Renal cortex interstitium (tissue), 11 donors: ENCODE results near the gene NBAS. TPM values are rescaled to one million over a fixed set of nuclear protein-coding genes. Genes with fewer than 3 reads are reported as not detected.

ENCODE experiments used
- DNase-seq, 11 donors: peaks; one replicate each; pipeline ENCODE4 v3.0.0-alpha.2; 2013; ENCODE audit warnings: low read depth in 9 of 11, low spot score in 4 of 11; ENCODE audit errors: extremely low read depth in 1 of 11
- polyA plus RNA-seq, 3 donors: library from polyadenylated mRNA; unstranded; fragments of 120-200 nt; gene quantifications; one replicate each; pipeline ENCODE4 v1.2.1, GENCODE V29; 2013; ENCODE audit not compliant: insufficient read length in 3 of 3

NBAS gene
- polyA plus RNA-seq, 3 donors = 59.1 to 68.4 (median 68.3) TPM

DNA sequence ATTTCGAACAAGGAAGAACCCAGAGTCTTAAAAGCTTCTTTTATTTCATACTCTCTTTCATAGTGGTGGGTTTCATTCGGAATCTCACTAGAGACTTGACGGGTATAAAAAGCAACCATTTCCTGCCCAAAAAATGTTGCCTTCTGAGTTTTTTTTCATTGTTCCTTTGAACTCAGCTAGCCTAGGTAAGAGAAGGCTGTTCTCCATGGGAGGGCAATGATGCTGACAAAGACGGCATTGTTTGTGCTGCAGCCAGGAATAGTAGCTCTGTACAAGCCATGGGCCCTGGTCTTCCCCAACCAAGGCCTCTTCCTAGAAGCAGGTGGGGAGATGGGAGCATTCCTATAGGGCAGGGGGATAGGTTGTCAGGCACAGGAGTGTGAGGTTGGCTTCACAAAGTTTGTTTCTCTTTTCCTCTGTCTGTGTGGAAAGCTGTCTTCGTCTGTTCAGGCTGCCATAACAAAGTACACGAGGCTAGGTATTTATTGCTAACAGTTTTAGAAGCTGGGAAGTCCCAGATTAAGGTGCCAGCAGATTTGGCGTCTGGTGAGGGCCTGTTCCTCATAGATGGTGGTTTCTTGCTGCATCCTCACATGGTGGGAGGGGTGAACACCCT, 405.1 kb downstream of the NBAS start:
- no peak for DNase-seq

GRCh38 chr2:15154297-15154696, 406.8 kb downstream of the NBAS start:
- no peak for DNase-seq

- DNase-seq = no peak
Observed at GRCh38 chr2:15152382-15152781, 408.8 kb downstream of the NBAS start.

GRCh38 chr2:15149063-15149462, 412.1 kb downstream of the NBAS start:
- DNase-seq = no peak

- no peak for DNase-seq
Observed at GRCh38 chr2:15147591-15147990, 413.5 kb downstream of the NBAS start.

DNA sequence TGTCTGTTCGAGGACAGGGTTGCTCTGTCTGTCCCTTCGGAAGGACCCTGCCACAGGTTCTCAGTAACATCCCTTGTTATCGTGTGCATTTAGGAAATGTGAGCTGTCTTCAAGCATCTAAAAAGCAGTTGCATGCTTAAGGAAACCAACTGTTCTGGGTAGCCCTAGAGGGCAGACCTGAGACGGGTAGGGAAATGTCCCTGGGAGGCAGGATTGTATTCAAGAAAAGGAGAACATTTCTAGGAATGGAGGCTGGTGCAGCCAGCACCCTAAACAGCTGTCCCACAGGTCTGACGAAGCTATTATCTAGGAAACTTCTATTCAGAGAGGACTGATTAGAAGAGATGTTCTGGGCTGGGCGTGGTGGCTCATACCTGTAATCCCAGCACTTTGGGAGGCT, 414.2 kb downstream of the NBAS start:
- no peak for DNase-seq

DNA sequence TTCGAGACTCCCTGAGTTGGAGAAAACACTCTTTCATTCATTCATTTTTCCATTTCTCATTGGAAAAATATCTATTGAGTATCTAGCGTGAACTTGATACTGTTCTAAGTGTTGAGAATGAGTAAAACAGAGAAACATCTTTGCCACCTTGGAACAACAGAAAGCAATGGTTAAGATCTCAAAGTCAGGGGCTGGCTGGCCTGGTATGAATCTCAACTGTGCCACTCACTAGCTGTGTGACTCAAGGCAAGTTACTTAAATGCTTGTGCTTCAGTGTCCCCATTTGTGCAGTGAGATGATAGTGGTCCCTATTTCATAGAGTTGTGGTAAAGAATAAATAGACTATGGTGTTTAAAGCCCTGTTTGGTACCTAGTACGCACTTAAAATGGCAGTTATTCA, 415.2 kb downstream of the NBAS start:
- no peak for DNase-seq

DNA sequence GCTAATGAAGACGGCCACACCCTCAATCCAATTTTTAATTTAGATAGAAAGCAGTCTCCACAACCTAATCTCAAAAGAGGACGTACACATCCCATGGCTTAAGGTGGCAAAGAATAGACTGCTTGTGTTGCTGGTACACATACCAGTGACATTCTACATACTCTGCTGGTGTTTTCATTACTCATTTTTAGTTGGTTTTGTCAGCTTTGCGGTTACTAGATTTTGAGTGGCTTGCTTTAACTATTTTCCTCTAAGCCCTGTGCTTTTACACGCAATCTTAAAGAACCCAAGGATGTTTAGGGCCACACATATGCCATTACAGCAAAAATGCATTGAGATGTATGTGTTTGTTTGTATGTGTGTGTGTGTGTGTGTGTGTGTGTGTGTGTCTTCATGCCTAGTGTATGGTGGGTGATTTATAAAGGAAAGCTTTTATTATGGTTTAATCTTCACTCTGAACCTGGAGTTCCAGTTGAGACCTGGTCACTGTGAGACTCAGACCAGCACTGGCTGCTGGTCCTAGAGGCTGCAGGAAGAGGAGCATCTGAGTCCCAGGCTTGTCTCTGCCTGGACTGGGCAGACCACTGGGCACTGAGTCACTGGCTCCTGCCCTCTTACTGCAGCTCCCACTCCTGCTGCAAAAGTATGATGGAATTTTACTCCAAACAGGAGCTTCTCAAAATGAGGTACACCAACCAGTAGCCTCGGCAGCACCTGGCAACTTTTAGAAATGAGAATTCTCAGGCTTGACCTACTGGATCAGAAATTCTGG, 415.9 kb downstream of the NBAS start:
- no peak for DNase-seq

DNA sequence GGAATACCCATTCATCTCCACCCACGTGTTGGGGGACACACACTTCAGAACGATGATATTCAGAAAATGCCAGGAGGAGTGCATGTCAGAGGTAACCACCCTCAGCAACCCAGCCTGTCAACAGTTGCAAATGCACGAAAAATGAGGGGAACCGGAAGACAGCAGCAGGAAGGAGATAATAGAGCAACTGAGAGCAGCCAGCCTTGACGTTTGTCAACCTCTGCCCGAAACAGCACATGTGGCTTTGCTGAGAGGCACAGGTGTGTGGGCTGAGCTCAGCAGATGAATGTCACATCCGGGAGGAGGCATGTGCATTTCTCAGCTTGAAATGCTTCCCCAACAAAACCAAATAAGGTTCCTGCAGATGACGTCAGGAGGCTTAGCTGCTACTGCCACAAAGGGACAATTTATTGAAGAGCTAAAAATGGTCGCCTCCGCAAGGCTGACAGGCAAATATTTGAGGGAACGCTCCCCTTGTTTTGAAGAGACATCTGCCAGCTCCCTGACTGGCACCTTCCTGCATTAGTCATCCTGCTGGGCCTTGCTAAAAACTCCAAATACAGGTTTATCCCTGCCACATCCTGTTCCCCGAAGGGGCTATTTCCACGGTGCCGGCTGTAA, 419.0 kb downstream of the NBAS start:
- DNase-seq = peak in 1 of 11 donors; percentile 15

DNA sequence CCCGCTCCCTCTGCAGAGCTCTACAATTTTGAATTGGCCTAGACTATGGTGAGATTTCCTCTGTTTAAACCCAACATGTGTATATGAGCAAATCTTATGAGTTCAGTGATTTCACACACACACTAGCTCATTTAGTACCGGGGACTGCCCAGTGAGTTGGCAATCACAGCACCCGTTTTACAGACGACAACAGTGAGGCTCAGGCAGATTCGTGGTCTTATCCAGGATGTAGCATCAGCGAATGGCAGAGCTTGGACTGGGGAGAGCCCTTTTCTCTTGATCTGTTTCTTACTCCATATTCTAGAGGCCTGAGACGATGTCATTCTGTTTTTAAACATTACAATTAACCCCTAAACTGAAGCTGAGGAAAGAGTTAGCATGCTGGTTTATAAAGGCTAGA, 419.9 kb downstream of the NBAS start:
- DNase-seq = no peak

DNA sequence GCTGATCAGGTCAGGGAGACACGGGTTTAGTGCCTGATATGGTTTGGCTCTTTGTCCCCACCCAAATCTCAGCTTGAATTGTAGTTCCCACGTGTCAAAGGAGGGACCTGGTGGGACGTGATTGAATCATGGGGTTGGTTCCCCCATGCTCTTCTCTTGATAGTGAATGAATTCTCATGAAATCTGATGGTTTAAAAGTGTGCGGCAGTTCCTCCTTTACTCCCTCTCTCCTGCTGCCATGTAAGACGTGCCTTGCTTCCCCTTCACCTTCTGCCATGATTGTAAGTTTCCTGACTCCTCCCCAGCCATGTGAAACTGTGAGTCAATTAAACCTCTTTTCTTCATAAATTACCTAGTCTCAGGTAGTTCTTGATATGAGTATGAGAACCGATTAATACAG, 424.5 kb downstream of the NBAS start:
- DNase-seq = no peak

GRCh38 chr2:15134957-15135356, 426.2 kb downstream of the NBAS start:
- no peak for DNase-seq

DNA sequence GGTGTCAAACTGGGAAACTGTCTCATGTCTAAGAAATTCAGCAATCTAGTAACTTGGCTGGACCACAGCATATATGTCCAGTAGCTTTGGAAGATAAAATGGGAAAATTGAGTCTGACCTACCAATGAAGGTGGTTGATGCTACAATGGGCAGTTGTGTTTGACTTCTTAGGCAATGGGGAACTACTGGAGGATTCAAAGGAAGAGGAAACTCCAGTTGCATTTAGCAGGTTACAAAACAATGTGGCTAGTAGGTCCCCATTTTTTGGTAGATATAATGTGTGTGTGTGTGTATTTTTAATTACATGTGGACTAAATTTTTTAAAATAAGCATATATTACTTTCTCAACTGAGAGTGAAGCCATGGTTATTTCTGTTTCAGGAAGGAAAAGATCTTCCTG, 427.7 kb downstream of the NBAS start:
- no peak for DNase-seq

DNA sequence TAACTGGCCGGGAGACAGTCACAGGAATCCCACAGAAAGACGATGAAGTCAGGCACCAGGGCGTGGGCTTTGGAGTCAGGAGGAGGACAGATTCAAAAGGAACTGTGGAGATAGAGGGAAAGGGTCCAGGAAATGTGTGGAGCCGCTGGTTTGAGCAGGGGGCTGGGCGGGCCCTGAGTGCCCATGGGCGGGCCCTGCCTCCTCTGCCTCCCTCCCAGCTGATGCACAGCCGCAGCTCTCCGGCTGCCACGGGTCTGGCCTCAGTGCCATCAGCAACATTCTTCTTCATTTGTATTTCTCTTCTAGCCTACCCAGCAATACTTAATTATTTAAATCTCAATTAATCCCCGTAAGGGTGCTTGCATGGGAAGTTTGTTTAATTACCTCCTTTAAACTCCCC, 432.3 kb downstream of the NBAS start:
- no peak for DNase-seq

GRCh38 chr2:15127876-15128275, 433.3 kb downstream of the NBAS start:
- DNase-seq = no peak

DNA sequence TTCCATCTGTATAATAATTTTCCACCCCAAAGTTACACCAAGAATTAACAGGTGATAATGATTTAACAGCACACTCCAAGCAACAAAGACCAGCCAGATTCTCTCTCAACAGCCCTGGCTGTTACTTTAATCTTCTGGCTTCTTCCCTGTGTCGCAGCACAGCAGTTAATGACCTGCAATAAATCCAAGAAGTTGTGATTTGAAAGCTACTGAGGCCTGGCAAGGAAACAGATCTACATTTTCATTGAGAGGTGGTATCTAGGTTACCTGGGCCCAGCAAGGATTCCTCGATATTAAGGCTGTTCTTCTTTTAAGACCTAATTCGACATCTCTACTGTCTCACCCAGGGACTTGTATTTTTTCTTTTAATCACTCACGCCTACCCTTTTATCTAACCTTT, 433.8 kb downstream of the NBAS start:
- DNase-seq = peak in 2 of 11 donors; percentile 6 to 35

DNA sequence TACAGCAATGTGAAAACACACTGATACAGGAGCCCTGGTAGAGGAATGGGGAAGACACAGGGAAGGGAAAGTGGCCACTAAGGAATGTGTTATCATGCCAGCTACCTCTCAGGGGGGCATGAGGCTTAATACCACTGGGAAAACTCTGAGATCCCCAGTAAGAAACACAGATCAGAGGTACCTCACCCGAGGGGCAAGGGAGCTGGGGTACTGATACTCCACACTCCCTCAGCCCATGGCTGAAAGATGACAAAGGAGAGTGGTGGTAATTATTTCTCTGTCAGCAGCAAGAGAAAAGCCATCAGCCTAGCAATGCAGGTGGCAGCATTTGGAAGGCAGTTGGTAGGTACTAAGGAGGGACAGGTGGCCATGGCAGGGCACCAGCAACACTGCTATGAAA, 434.8 kb downstream of the NBAS start:
- DNase-seq = no peak

GRCh38 chr2:15122915-15123314, 438.2 kb downstream of the NBAS start:
- no peak for DNase-seq

- DNase-seq = no peak
Observed at GRCh38 chr2:15120631-15121030, 440.5 kb downstream of the NBAS start.

GRCh38 chr2:15119722-15120175, 441.4 kb downstream of the NBAS start:
- DNase-seq = no peak
